Measurements from ENCODE around the gene SLC19A1.
"Not testable (repeated sequence)": the region's sequence is repeated elsewhere in the genome, so short reads cannot be mapped to it uniquely, and the experiment has no call there.

The SLC19A1 gene

DNA sequence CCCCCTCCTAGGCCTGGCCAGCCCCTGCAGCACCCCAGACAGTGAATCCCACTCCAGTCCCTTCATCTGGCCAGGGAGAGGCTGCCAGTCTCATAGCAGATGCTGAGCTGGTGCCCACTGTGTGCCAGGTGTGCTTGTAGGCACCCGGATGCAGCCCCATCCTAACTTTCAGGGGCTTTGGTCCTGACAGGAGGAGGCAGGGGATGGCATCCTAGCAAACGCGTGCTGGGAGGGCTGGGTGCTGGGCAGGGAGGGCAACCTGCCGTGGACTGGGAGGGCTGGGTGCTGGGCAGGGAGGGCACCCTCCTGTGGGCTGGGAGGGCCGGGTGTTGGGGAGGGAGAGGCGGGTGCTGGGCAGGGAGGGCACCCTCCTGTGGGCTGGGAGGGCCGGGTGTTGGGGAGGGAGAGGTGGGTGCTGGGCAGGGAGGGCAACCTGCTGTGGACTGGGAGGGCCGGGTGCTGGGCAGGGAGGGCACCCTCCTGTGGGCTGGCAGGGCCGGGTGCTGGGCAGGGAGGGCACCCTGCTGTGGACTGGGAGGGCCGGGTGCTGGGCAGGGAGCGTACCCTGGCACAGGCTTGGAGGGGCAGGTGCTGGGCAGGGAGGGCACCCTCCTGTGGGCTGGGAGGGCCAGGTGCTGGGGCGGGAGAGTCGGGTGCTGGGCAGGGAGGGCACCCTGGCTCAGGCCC, 35.3 kb downstream of the SLC19A1 start:
- no peak for DNase-seq (ENCODE audit: low read depth in 2 of 2, low spot score in 1 of 2)

DNA sequence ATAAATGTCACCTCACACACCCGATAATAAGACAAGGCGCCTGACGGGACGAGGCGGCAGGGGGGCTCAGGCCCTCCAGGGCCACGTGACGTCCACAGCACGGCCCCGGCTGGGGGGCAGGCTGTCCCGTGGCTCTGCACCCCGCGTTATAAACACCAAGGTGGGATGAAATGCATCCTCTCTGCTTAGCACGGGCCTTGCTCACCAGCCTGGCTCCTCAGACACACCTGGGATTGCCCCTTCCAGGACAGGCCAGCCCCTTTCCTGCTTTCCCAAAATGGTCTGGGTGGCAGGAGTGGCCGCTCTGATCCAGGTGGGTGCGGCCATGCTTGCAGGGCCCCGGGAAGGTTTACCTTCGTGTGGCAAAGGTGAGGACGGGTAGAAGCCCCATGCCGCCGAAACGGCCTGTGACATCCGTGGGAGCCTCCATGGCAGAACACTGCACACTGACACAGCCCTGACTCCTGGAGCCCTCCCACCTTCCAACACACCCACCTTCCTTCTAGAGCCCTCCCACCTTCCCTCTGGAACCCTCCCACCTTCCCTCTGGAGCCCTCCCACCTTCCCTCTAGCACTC, 35.9 kb downstream of the SLC19A1 start:
- DNase-seq (ENCODE audit: low read depth in 2 of 2, low spot score in 1 of 2), result no peak

DNA sequence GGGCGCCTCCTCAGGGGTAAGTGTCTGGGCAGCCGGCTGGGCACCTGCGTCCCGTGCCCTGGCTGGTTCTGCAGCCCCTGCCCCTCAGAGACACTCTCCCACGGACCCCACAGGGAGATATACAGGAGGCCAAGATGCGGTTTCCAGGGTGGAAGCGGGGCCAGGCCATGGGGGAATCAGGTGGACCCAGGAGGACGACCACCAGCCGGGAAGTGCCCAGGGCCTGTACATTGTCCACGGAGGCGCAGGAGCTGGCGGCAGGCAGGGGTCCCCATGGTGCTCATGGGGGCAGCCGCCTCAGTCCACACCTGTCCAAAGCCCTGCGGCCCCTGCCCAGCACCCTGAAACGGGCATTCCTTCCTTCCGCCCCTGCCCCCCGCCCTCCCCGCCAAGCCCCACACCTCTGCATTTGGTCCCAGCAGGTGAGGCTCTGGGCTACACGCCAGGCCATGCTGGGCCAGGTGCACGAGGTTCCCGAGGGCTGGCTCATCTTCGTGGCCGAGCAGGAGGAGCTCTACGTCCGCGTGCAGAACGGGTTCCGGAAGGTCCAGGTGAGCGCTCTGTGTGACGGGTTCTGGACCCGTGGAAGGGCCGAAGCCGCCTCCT, 36.7 kb downstream of the SLC19A1 start:
- no peak for DNase-seq (ENCODE audit: low read depth in 2 of 2, low spot score in 1 of 2)

DNA sequence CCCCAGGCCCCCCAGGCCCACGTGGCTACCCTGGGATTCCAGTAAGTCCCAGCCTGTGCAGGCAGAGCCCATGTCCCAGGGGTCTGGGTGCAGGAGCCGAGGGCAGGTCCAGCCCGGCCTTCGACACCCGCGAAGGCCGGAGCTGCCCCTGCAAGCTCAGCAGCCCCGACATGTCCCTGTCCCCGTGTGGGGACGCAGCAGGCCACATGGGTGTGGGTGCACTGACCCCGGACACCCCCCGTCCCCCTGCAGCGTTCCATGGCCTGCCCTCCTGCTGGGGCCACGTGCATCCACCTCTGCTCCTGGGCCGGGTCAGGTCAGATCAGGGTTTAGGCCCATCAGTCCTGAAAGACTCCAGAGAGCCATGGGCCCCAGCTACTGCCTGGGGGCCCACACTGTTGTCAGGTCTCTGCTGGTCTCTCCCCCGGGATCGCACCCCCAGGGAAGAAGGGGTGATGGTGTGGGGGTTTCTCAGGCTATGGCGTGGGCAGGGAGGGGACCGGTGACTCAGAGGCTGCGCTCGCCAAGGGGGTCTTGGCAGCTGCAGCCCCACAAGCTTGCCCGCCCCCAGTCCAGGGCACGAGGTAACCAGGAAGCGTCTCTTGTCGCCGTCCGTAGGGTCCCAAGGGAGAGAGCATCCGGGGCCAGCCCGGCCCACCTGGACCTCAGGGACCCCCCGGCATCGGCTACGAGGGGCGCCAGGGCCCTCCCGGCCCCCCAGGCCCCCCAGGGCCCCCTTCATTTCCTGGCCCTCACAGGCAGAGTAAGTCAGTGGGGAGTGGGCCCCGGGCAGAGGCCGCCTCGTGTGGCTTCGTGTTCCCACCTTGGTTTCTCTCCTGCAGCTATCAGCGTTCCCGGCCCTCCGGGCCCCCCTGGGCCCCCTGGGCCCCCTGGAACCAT, 37.5 kb downstream of the SLC19A1 start:
- DNase-seq (ENCODE audit: low read depth in 2 of 2, low spot score in 1 of 2), result no peak

DNA sequence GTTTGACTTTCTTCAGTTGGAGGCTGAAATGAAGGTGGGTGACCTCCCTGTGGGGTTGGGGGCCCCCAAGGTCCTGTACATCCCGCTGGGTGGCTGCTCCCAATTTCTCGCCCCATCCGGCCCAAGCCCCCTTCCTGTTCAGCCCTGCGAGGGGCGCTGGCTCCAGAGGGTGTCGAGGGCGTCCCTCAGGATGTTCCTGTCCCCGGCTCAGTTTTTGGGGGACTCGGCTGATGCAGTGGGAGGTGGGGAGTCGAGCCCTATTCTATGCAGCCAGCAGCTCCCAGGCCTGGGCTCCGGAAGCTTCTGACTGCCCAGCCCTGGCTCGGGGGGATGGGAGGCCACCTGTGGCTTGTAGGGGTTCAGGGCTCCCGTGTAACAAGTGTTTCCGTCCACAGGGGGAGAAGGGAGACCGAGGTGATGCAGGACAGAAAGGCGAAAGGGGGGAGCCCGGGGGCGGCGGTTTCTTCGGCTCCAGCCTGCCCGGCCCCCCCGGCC, 38.2 kb downstream of the SLC19A1 start:
- no peak for DNase-seq (ENCODE audit: low read depth in 2 of 2, low spot score in 1 of 2)

DNA sequence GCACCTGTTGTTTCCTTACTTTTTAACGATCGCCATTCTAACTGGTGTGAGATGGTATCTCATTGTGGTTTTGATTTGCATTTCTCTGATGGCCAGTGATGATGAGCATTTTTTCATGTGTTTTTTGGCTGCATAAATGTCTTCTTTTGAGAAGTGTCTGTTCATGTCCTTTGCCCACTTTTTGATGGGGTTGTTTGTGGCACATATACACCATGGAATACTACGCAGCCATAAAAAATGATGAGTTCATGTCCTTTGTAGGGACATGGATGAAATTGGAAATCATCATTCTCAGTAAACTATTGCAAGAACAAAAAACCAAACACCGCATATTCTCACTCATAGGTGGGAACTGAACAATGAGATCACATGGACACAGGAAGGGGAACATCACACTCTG, 39.0 kb downstream of the SLC19A1 start:
- not testable (repeated sequence) for DNase-seq (ENCODE audit: low read depth in 2 of 2, low spot score in 1 of 2)

DNA sequence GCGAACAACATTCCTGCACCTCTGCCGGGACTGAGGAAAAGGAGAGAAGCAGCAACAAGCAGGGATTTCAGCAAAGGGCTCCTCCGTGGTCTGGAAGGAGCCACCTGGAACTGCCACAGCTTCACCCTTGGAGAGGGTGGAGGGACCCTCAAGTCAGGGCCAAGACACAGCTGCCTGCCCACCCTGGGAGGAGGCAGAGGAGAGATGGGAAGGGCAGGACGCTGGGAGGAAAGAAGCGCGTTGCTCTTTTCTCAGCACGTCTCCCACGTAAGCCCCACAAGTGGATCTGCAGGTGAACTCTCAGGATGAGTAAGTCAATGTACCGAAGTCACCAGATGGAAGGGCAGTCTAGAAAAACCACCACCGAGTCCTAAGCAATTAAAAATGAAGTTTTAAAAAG, 39.6 kb downstream of the SLC19A1 start:
- no peak for DNase-seq (ENCODE audit: low read depth in 2 of 2, low spot score in 1 of 2)

DNA sequence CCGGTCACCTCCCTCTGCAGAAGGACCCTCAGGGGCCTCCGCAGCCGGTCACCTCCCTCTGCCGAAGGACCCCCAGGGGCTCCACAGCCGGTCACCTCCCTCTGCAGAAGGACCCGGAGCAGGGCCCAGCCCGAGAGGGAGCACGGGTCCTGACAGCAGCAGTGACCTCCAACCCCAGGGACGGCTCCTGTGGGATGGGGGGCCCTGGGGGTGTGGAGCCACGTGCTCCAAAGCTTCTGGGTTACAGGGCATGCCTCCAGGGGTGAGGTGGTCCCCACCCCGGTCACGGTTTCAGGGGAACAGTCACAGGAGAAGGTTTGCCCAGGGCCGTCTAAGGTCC, 40.3 kb downstream of the SLC19A1 start:
- no peak for DNase-seq (ENCODE audit: low read depth in 2 of 2, low spot score in 1 of 2)

DNA sequence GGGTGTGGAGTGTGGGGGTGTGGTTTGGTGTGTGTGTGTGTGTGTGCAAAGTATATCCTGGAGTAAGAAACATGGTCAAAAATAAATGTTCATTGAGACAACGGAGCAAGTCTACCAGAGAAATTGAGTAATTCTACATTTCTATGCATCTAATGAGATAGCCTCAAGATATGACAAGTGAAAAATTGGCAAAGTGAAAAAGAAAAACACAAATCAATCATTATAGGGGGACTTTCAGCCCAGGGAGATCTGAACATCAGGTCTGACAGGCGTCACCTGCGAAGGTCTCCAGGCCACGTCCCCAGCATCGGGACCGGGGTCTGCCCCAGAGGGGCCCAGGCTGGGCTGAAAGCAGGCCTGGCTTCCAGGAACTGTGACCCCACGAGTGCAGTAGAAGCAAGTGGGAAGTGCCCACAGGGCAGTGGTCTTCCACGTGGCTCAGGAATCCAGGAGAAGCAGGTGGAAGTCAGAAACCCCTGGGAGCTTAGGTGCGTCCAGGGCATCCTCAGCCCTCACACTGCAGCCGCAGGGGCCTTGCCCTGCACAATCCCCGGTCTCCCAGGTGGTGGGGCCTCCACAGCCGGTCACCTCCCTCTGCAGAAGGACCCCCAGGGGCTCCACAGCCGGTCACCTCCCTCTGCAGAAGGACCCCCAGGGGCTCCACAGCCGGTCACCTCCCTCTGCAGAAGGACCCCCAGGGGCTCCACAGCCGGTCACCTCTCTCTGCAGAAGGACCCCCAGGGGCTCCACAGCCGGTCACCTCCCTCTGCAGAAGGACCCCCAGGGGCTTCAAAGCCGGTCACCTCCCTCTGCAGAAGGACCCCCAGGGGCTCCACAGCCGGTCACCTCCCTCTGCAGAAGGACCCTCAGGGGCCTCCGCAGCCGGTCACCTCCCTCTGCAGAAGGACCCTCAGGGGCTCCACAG, 40.9 kb downstream of the SLC19A1 start:
- DNase-seq (ENCODE audit: low read depth in 2 of 2, low spot score in 1 of 2), result not testable (repeated sequence)

DNA sequence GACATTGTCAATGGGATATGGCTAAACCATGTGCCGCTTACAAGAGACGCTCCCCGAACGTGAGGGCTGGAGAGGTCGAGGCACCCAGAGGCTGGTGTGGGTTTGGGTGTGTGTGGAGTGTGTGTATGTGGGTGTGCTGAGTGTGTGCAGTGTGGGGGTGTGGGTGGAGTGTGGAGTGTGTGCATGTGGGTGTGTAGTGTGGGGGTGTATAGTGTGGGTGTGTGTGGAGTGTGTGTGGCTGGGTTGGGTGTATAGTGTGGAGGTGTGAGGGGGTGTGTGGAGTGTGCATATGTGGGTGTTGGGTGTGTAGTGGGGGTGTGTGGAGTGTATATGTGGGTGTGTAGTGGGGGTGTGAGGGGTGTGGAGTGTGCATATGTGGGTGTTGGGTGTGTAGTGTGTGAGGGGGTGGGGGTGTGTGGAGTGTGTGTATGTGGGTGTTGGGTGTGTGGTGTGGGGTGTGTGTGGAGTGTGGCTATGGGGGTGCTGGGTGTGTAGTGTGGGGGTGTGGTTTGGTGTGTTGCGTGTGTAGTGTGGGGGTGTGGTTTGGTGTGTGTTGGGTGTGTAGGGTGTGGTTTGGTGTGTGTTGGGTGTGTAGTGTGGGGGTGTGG, 42.2 kb downstream of the SLC19A1 start:
- DNase-seq (ENCODE audit: low read depth in 2 of 2, low spot score in 1 of 2), result no peak

DNA sequence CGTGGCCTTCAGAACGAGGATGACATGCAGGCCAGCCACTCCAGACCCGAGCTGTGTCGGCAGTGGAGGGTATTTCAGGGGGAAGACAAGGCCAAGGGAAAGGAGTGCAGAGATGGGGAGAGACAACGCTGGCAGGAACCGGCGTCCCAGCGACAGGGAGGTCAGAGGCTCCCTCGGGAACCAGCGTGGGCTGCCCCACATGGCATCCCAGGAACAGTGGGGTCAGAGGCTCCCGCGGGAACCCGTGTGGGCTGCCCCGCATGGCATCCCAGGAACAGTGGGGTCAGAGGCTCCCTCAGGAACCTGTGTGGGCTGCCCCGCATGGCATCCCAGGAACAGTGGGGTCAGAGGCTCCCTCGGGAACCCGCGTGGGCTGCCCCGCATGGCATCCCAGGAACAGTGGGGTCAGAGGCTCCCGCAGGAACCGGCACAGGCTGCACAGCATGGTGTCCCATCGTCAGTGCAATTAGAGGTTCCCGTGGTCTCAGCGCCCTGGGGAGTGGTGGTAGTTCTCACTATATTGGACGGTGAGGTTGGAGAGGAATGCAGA, 43.0 kb downstream of the SLC19A1 start:
- no peak for DNase-seq (ENCODE audit: low read depth in 2 of 2, low spot score in 1 of 2)

DNA sequence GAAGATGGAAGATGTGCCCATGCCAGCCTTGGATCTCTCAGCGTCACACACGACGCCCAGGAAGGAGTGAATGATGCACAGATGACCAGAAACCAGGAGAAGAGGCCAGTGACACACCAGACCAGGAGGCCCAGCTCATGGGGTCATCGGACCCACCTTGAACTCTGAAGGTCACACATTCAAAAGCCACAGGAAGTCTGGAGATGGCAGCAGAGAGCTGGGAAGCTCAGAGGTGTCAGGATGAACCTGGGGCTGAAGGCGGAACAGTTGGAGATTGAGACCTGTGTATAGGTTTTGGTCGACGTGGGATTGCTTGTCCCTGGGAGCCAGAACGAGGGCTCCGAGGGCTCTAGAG, 43.6 kb downstream of the SLC19A1 start:
- no peak for DNase-seq (ENCODE audit: low read depth in 2 of 2, low spot score in 1 of 2)

DNA sequence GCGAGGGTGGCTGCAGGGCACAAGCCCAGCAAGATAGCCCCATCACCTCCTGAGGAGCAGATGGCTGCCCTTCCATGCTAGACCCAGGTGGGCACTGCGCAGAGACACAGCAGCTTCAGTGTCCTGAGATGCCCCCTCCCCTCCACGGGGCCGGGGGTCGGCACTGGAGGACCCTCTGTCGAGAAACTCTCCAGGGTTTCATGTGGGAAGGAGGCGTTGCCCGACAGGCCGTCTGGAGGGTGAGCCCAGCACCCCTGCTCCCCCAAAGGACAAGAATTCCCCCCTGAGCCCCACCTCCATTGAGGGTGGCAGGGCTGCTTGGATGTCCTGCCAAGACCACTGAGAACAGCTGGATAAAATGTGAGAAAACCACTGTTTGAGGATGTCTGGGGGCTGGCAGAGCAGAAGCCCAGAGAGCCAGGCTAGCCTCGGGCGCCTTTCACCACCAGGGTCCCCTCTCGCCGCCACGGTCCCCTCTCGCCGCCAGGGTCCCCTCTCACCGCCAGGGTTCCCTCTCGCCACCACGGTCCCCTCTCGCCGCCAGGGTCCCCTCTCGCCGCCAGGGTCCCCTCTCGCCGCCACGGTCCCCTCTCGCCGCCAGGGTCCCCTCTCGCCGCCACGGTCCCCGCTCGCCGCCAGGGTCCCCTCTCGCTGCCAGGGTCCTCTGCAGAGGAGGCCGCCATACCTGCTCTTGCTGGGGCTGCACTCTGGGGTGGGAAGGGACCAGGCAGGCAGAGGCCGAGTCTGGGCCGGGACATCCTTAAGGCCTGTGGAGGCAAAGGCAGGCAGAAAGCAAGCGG, 44.2 kb downstream of the SLC19A1 start:
- no peak for DNase-seq (ENCODE audit: low read depth in 2 of 2, low spot score in 1 of 2)

DNA sequence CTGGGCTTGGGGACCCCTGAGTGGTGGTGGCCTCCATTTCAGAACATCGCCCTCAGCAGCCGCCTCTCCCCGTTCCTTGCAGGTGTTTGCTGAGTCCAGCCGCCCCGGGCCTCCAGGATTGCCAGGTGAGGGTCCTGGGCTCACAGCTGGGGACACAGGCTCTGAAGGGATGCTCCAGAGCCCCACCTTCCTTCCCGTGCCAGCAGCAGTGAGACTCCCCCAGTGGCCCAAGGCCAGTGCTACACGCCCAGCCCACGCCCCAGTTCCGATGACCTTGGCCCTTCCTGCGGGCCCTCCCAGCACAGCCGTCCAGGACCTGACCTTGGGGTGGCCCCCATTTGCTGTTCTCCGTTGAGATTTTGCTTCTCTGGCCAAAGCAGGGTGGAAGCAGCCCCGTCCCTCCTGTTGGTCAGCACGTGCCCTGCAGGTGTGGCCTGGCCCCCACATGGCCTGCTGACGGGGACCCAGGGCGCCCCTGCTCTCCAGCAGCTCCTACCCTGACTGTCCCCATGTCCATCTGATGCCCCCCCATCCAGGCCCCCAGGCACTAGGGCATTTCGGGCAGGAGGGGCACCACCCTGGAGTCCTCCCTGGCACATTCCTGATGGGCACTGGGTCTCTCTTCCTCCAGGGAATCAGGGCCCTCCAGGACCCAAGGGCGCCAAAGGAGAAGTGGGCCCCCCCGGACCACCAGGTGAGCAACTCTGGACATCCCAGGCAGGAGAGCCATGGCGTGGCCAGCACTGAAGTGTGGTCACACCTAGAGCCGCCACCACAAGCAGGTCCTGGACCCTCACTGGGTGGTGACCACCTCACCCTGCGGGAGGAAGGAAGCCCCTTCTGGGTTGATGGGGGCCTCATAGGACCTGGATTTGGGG, 45.0 kb downstream of the SLC19A1 start:
- no peak for DNase-seq (ENCODE audit: low read depth in 2 of 2, low spot score in 1 of 2)

DNA sequence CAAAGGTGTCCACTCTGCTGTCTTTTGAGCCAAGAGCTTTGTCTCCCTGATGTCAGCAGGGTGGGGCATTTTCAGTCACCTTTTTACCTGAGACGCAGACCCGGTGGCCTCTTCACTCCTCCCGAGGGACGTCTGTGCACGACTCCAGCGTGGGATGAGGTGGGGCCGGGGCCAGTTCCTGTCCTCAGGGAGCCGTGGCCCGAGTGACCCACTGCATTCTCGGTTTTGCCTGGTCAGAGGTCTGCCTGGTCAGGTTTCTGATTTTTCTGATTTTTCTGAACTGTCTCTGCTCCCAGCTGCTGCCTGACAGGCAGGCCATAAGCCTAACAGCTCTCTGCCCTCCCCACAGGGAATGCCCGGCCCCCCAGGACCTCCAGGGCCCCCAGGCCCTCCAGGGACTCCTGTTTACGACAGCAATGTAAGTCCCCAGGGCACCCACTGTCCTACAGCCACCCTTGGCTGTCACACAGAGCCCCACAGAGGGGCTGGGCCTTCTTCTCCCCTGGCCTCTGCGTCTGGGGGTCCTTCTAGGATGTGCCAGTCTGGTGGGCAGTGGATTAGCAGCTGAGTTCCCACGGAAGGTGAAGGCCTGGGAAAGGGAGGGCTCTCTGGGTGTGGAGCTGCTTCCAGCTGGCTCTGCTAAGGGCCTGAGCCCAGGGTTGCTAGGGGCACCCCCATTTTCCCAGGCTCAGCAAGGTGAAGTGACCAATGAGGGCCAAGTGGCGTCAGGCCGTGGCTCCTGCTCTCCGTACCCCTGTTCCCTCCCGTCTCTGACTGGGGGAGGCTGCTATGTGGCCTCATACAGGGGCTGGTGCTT, 45.9 kb downstream of the SLC19A1 start:
- DNase-seq (ENCODE audit: low read depth in 2 of 2, low spot score in 1 of 2), result no peak

DNA sequence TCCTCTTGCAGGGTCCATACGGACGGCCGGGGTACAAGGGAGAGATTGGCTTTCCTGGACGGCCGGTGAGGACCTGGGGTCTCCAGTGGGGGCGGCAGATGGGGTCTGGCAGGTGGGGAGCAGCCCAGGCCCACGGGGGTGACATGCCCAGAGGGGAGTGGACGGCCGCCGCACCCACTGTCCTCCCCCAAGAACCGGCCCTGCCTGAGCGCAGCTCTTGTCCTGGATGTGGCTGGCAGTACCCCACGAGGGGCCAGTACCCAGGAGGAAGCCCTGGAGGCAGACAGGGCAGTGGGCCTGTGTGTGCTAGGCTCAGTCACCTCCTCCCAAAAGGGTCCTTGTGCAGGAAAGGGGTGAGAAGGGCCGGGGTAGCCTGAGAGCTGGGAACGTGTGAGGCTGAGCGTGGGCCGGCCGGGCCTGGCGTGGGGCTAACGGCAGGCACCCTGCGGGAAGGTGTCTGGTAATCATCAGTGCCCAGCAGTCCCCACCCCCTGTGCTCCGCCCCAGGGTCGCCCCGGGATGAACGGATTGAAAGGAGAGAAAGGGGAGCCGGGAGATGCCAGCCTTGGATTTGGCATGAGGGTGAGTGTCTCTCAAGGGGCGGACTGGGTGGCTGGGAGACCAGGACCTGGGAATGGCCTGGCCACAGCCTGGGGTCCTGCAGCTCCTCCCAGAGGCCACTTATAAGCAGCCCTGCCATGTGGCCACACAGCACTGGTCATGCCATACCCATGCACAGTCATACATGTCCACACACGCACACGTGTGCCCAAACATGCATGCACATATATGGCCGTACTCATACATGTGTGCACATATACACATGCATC, 47.2 kb downstream of the SLC19A1 start:
- no peak for DNase-seq (ENCODE audit: low read depth in 2 of 2, low spot score in 1 of 2)
